HCT116 (cell line): Measurements from ENCODE around the gene SYCE3. TPM values are rescaled to one million over a fixed set of nuclear protein-coding genes. Genes with fewer than 3 reads are reported as not detected.

Experiments
- ATAC-seq: fragments of 200-7000 bp; cut with Tn5 transposase; 2 replicates; pipeline ENCODE4 v1.9.1; 2020; ENCODE audit warnings: mild to moderate bottlenecking, moderate library complexity
- BruUV-seq: library from RNA; stranded (reverse); fragments of 400-500 nt; replicated peaks from 2 replicates; lab custom pipeline; 2021; lab: Mats Ljungman, UMichigan
- CTCF ChIA-PET: fragments of 300-600 bp; sonication (Branson Sonifier 250); formaldehyde crosslinking; loops from one replicate; lab custom pipeline; 2021; ENCODE audit warnings: antibody characterized with exemption; lab: Charles Lee
- POLR2A ChIA-PET: fragments of 300-600, 350-600 bp; sonication (Branson Sonifier 250); formaldehyde crosslinking; loops from one replicate; lab custom pipeline; 2021; ENCODE audit warnings: antibody characterized with exemption; lab: Charles Lee
- RAD21 ChIA-PET, 2 experiments: fragments of 300-600 bp; sonication (Branson Sonifier 250); formaldehyde crosslinking; loops; one replicate each; lab custom pipeline; 2023; ENCODE audit warnings: low total read pairs in 2 of 2; ENCODE audit not compliant: uncharacterized antibody in 2 of 2, unreplicated experiment in 2 of 2, low non-redundant PET in 1 of 2; lab: Charles Lee
- DNase-seq: peaks from one replicate; pipeline ENCODE4 v3.0.0-alpha.2; 2010; ENCODE audit warnings: low read depth, low spot score
- H2AFZ ChIP-seq: fragments of 200-600 bp; shearing (Covaris generic), sonication (generic); 2 replicates; pipeline ENCODE4 v1.6.1; 2017; ENCODE audit warnings: low read depth, mixed run types, mixed read lengths, antibody characterized with exemption, low read length; ENCODE audit not compliant: poor library complexity, severe bottlenecking
- H3K27ac ChIP-seq: 2 replicates; pipeline ENCODE4 v1.5.1; 2012; ENCODE audit warnings: low read depth, low read length
- H3K27me3 ChIP-seq: fragments of 200-600 bp; sonication (generic); 2 replicates; pipeline ENCODE4 v1.6.1; 2016; ENCODE audit warnings: mixed run types, low read length, mixed read lengths; ENCODE audit not compliant: insufficient read depth
- H3K36me3 ChIP-seq, 2 experiments: fragments of 200-500 bp in 1 of 2; fragments of 200-600 bp in 1 of 2; sonication (Bioruptor generic) in 1 of 2; sonication (generic) in 1 of 2; 2 replicates each; pipeline versions ENCODE4 v1.5.1 to v1.6.1; 2014 to 2016; ENCODE audit warnings: low read length in 2 of 2, inconsistent platforms in 1 of 2, mixed read lengths in 1 of 2, mixed run types in 1 of 2; ENCODE audit not compliant: insufficient read depth in 2 of 2, control insufficient read depth in 1 of 2
- H3K4me1 ChIP-seq, 2 experiments: fragments of 200-600 bp in 1 of 2; sonication (generic) in 1 of 2; 2 replicates each; pipeline versions ENCODE4 v1.5.1 to v1.6.1; 2012 to 2017; ENCODE audit warnings: low read length in 2 of 2, inconsistent platforms in 1 of 2, mild to moderate bottlenecking in 1 of 2, mixed read lengths in 1 of 2, mixed run types in 1 of 2, moderate library complexity in 1 of 2; ENCODE audit not compliant: insufficient read depth in 2 of 2, control insufficient read depth in 1 of 2
- H3K4me2 ChIP-seq: fragments of 200-600 bp; sonication (generic); 2 replicates; pipeline ENCODE4 v1.6.1; 2017; ENCODE audit warnings: mixed run types, low read length, mixed read lengths
- H3K4me3 ChIP-seq, 2 experiments: fragments of 200-600 bp in 1 of 2; sonication (generic) in 1 of 2; replicated peaks in 1 of 2; 2 replicates each; pipeline ENCODE4 v1.5.1; 2011 to 2016; ENCODE audit warnings: low read length in 2 of 2, control low read depth in 1 of 2, low read depth in 1 of 2, mild to moderate bottlenecking in 1 of 2, mixed read lengths in 1 of 2, mixed run types in 1 of 2
- H3K79me2 ChIP-seq: fragments of 200-600 bp; sonication (generic); 2 replicates; pipeline ENCODE4 v1.6.1; 2017; ENCODE audit warnings: mild to moderate bottlenecking, mixed run types, low read length, moderate library complexity, mixed read lengths; ENCODE audit not compliant: insufficient read depth
- H3K9ac ChIP-seq: fragments of 200-600 bp; sonication (generic); 2 replicates; pipeline ENCODE4 v1.6.1; 2016; ENCODE audit warnings: low read length, mixed read lengths
- H3K9me2 ChIP-seq: fragments of 200-600 bp; sonication (generic), shearing (Covaris generic); 2 replicates; pipeline ENCODE4 v1.6.1; 2017; ENCODE audit warnings: mixed run types, mild to moderate bottlenecking, moderate library complexity; ENCODE audit not compliant: insufficient read depth
- H3K9me3 ChIP-seq, 2 experiments: fragments of 200-500 bp in 1 of 2; fragments of 200-600 bp in 1 of 2; sonication (Bioruptor generic) in 1 of 2; sonication (generic) in 1 of 2; 2 replicates each; pipeline ENCODE4 v1.6.1; 2014 to 2017; ENCODE audit warnings: low read length in 2 of 2, mixed read lengths in 2 of 2, inconsistent platforms in 1 of 2, low read depth in 1 of 2, mild to moderate bottlenecking in 1 of 2, mixed run types in 1 of 2, moderate library complexity in 1 of 2; ENCODE audit not compliant: control insufficient read depth in 1 of 2, insufficient read depth in 1 of 2
- H4K20me1 ChIP-seq: fragments of 200-600 bp; sonication (generic), shearing (Covaris generic); 2 replicates; pipeline ENCODE4 v1.6.1; 2017; ENCODE audit warnings: mixed run types, mild to moderate bottlenecking, moderate library complexity; ENCODE audit not compliant: insufficient read depth
- CBX3 ChIP-seq: IDR thresholded peaks from 2 replicates; pipeline ENCODE4 v1.6.1; 2012; ENCODE audit warnings: low read depth
- CEBPB ChIP-seq: IDR thresholded peaks from 2 replicates; pipeline ENCODE4 v1.6.1; 2012; ENCODE audit warnings: low read depth
- ELF1 ChIP-seq: IDR thresholded peaks from 2 replicates; pipeline ENCODE4 v1.6.1; 2012; ENCODE audit warnings: low read depth, borderline replicate concordance
- EZH2 ChIP-seq: fragments of 200-600 bp; sonication (generic); IDR thresholded peaks from 2 replicates; pipeline ENCODE4 v1.6.1; 2017; ENCODE audit warnings: antibody characterized with exemption, mixed run types
- EZH2phosphoT487 ChIP-seq: fragments of 200-600 bp; IDR thresholded peaks from 2 replicates; pipeline ENCODE4 v1.6.1; 2018; ENCODE audit warnings: antibody characterized with exemption, borderline replicate concordance
- JUND ChIP-seq: IDR thresholded peaks from 2 replicates; pipeline ENCODE4 v1.6.1; 2012
- POLR2A ChIP-seq: IDR thresholded peaks from 2 replicates; pipeline ENCODE4 v1.7.0; 2011; ENCODE audit warnings: borderline replicate concordance; ENCODE audit not compliant: insufficient read depth, insufficient read length; ENCODE audit errors: extremely low read depth
- POLR2AphosphoS5 ChIP-seq: IDR thresholded peaks from 2 replicates; pipeline ENCODE4 v1.6.1; 2011; ENCODE audit warnings: mild to moderate bottlenecking, low read depth, low read length, moderate library complexity
- RAD21 ChIP-seq: IDR thresholded peaks from 2 replicates; pipeline ENCODE4 v1.6.1; 2012; ENCODE audit warnings: low read depth, mild to moderate bottlenecking
- SP1 ChIP-seq: IDR thresholded peaks from 2 replicates; pipeline ENCODE4 v1.6.1; 2012; ENCODE audit warnings: low read depth
- YY1 ChIP-seq: IDR thresholded peaks from 2 replicates; pipeline ENCODE4 v1.6.1; 2011; ENCODE audit warnings: low read length, low read depth, moderate library complexity, mild to moderate bottlenecking; ENCODE audit not compliant: insufficient replicate concordance; ENCODE audit errors: extremely low read depth
- ZFX ChIP-seq: fragments of 450-650 bp; IDR thresholded peaks from 2 replicates; pipeline ENCODE4 v1.6.1; 2017
- intact Hi-C: fragments of 100-400 bp; cut with micrococcal nuclease; formaldehyde crosslinking; loops from 2 replicates; pipeline ENCODE4 v1.10.0; 2022
- total RNA-seq: library from RNA; stranded (reverse); gene quantifications from one replicate; pipeline ENCODE4 v1.2.1, GENCODE V29; 2021; ENCODE audit not compliant: unreplicated experiment
- TF ChIP-seq, protein P1 (sequence below), 3 experiments: fragments of 200-600 bp in 1 of 3; sonication (generic) in 1 of 3; IDR thresholded peaks in 2 of 3; conservative IDR thresholded peaks in 1 of 3; 2 replicates each; pipeline ENCODE4 v1.5.1; 2012 to 2017; ENCODE audit warnings: low read depth in 2 of 3, low read length in 2 of 3, antibody characterized with exemption in 1 of 3, borderline replicate concordance in 1 of 3, control low read depth in 1 of 3, mild to moderate bottlenecking in 1 of 3, mixed read lengths in 1 of 3, mixed run types in 1 of 3, moderate library complexity in 1 of 3; ENCODE audit not compliant: insufficient read depth in 1 of 3
- TF ChIP-seq, protein P2 (sequence below): IDR thresholded peaks from 2 replicates; pipeline ENCODE4 v1.6.1; 2012
- TF ChIP-seq, protein P3 (sequence below): IDR thresholded peaks from 2 replicates; pipeline ENCODE4 v1.6.1; 2012
- TF ChIP-seq, protein P4 (sequence below): IDR thresholded peaks from 2 replicates; pipeline ENCODE4 v1.6.1; 2011; ENCODE audit warnings: mild to moderate bottlenecking, low read length, moderate library complexity; ENCODE audit not compliant: insufficient replicate concordance; ENCODE audit errors: extremely low read depth

The SYCE3 gene
- total RNA-seq, 1 experiment from 2014 or later = not detected

DNA sequence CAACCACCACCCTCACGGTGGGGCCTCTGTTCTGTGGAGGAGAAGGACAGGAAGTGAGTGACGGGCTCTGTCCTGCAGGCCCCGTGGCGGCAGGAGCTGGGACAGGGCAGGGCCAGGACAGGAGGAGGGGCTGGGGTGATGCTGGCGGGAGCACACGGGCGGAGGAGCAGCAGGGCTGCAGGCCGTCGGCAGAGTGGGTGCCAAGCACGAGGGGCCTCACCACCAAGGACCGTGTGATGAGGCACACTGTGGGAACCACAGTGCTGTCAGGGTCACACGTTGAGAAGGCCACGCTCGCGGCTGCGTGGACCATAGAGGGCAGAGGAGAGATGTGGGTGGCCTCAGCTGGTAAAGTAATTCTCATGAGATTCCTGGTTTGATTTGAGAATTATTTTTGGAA, 45.8 kb downstream of the SYCE3 start:
- Histone ChIP-seq H3K9ac (no peak overlapping the region), H3K9me2 (no peaks in the 10 kb centered on the region), H3K4me3 (no peak overlapping the region), H2AFZ (no peak overlapping the region), H3K36me3 (peaks cover 7 to 26% of the 10 kb centered on the region in 2 experiments; a peak in 2 of 4 replicates), H3K27me3 (no peaks in the 10 kb centered on the region), H4K20me1 (no peaks in the 10 kb centered on the region), H3K27ac (no peak overlapping the region), H3K4me1 (no peaks in the 10 kb centered on the region), H3K9me3 (no peaks in the 10 kb centered on the region)
- POLR2A ChIA-PET = no interaction called here
- BruUV-seq = no TSS peak
- intact Hi-C loops = no loop called here
- no peak for ATAC-seq
- CTCF ChIA-PET = no interaction called here
- TF ChIP-seq POLR2A (no peak), SP1 (no peak), RAD21 (no peak), YY1 (no peak), ZFX (no peak), JUND (no peak), EZH2 (no peak), POLR2AphosphoS5 (no peak), CEBPB (no peak), CBX3 (no peak), ELF1 (no peak), EZH2phosphoT487 (no peak)
- TF ChIP-seq, protein P1, sequence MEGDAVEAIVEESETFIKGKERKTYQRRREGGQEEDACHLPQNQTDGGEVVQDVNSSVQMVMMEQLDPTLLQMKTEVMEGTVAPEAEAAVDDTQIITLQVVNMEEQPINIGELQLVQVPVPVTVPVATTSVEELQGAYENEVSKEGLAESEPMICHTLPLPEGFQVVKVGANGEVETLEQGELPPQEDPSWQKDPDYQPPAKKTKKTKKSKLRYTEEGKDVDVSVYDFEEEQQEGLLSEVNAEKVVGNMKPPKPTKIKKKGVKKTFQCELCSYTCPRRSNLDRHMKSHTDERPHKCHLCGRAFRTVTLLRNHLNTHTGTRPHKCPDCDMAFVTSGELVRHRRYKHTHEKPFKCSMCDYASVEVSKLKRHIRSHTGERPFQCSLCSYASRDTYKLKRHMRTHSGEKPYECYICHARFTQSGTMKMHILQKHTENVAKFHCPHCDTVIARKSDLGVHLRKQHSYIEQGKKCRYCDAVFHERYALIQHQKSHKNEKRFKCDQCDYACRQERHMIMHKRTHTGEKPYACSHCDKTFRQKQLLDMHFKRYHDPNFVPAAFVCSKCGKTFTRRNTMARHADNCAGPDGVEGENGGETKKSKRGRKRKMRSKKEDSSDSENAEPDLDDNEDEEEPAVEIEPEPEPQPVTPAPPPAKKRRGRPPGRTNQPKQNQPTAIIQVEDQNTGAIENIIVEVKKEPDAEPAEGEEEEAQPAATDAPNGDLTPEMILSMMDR (IDR thresholded peaks at IDR 0.05 in 2 of 3, conservative IDR thresholded peaks at IDR 0.05 in 1 of 3; ENCODE audit: borderline replicate concordance in 1 of 3, insufficient read depth in 1 of 3, low read depth in 2 of 3, low read length in 2 of 3) = no peak
- TF ChIP-seq, protein P2, sequence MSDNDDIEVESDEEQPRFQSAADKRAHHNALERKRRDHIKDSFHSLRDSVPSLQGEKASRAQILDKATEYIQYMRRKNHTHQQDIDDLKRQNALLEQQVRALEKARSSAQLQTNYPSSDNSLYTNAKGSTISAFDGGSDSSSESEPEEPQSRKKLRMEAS = no peak
- TF ChIP-seq, protein P3, sequence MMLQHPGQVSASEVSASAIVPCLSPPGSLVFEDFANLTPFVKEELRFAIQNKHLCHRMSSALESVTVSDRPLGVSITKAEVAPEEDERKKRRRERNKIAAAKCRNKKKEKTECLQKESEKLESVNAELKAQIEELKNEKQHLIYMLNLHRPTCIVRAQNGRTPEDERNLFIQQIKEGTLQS = no peak
- TF ChIP-seq, protein P4, sequence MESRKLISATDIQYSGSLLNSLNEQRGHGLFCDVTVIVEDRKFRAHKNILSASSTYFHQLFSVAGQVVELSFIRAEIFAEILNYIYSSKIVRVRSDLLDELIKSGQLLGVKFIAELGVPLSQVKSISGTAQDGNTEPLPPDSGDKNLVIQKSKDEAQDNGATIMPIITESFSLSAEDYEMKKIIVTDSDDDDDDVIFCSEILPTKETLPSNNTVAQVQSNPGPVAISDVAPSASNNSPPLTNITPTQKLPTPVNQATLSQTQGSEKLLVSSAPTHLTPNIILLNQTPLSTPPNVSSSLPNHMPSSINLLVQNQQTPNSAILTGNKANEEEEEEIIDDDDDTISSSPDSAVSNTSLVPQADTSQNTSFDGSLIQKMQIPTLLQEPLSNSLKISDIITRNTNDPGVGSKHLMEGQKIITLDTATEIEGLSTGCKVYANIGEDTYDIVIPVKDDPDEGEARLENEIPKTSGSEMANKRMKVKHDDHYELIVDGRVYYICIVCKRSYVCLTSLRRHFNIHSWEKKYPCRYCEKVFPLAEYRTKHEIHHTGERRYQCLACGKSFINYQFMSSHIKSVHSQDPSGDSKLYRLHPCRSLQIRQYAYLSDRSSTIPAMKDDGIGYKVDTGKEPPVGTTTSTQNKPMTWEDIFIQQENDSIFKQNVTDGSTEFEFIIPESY = no peak
- TF ChIP-seq, all 23 proteins: peak for 0
- RAD21 ChIA-PET = no interaction called here
- H3K4me2 ChIP-seq = no peak overlapping the region
- peaks cover 56% of the 10 kb centered on the region for H3K79me2 ChIP-seq
- DNase-seq = no peak
